Measurements from ENCODE around the gene VPS8.

DNA sequence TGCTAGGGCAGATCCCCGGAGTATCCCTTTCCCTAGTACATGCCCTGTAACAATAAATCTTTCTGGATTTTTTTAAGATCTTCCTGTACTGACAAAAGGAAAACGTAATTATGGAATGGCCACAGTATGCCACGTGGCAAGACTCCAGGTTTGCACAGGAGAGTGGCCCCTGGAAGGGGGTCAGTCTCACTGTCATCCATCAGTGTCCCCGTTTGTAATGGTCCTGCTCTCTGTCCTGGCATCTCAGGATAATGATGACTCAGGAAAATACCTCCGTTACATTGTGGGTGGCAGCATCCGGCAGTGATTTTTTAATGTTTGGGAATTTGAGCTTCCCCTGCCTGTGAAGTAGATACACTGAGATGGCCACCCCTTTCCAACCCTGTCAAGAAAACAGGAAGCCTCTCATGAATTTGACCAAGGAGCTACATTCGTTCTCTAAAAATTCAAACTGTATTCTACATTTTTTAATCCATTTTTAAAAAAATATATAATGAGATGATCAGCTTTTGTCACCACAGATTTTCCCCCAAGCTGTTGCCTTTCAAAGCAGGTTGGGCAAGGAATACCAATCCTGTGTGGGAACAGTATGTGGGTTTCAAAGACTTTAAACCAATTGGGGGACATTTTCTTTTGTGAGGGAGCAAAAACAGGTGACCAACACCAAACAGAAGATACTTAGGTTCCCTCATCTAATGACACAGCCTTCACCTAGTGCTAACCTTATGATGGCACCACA, 230.5 kb downstream of the VPS8 start:
- TF ChIP-seq, protein P1, sequence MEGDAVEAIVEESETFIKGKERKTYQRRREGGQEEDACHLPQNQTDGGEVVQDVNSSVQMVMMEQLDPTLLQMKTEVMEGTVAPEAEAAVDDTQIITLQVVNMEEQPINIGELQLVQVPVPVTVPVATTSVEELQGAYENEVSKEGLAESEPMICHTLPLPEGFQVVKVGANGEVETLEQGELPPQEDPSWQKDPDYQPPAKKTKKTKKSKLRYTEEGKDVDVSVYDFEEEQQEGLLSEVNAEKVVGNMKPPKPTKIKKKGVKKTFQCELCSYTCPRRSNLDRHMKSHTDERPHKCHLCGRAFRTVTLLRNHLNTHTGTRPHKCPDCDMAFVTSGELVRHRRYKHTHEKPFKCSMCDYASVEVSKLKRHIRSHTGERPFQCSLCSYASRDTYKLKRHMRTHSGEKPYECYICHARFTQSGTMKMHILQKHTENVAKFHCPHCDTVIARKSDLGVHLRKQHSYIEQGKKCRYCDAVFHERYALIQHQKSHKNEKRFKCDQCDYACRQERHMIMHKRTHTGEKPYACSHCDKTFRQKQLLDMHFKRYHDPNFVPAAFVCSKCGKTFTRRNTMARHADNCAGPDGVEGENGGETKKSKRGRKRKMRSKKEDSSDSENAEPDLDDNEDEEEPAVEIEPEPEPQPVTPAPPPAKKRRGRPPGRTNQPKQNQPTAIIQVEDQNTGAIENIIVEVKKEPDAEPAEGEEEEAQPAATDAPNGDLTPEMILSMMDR (IDR thresholded peaks at IDR 0.05): no peak
- no peak for TF ChIP-seq POLR2A (IDR thresholded peaks at IDR 0.05)
